PC-3 (cell line): ENCODE measurements around the gene C19orf12. TPM values are rescaled to one million over a fixed set of nuclear protein-coding genes. Genes with fewer than 3 reads are reported as not detected.
A peak's percentile ranks its signal among the peaks of the same experiment; 100 is the strongest.

ENCODE experiments used
- ATAC-seq: fragments of 200-7000 bp; cut with Tn5 transposase; 2 replicates; pipeline ENCODE4 v1.9.1; 2020; ENCODE audit warnings: mild to moderate bottlenecking, moderate library complexity
- BruUV-seq: library from RNA; stranded (reverse); fragments of 400-500 nt; replicated peaks from 2 replicates; lab custom pipeline; 2021; lab: Mats Ljungman, UMichigan
- CTCF ChIA-PET: fragments of 300-600 bp; sonication (Branson Sonifier 250); formaldehyde crosslinking; loops from one replicate; lab custom pipeline; 2022; ENCODE audit warnings: antibody characterized with exemption; lab: Charles Lee
- POLR2A ChIA-PET: fragments of 300-600 bp; sonication (Branson Sonifier 250); formaldehyde crosslinking; loops from one replicate; lab custom pipeline; 2022; ENCODE audit warnings: antibody characterized with exemption; ENCODE audit not compliant: unreplicated experiment; lab: Charles Lee
- DNase-seq: peaks from one replicate; pipeline ENCODE4 v3.0.0-alpha.2; 2015
- H2AFZ ChIP-seq: fragments of 300-600 bp; sonication (generic); 2 replicates; pipeline ENCODE4 v1.6.0; 2016; ENCODE audit warnings: antibody characterized with exemption, low read length
- H3F3A ChIP-seq: fragments of 300-600 bp; sonication (generic); one replicate; pipeline ENCODE4 v1.6.0; 2017; ENCODE audit warnings: antibody characterized with exemption, low read length, control low read depth, mild to moderate bottlenecking; ENCODE audit not compliant: unreplicated experiment
- H3K27ac ChIP-seq: fragments of 300-600 bp; sonication (generic); 2 replicates; pipeline ENCODE4 v1.5.1; 2016; ENCODE audit warnings: mild to moderate bottlenecking, low read length
- H3K27me3 ChIP-seq: fragments of 300-600 bp; sonication (generic); 2 replicates; pipeline ENCODE4 v1.6.1; 2016; ENCODE audit warnings: low read length, mixed read lengths
- H3K36me3 ChIP-seq: fragments of 300-600 bp; sonication (generic); 2 replicates; pipeline ENCODE4 v1.6.1; 2016; ENCODE audit warnings: low read depth, mixed run types, low read length, mixed read lengths
- H3K4me1 ChIP-seq: fragments of 300-600 bp; sonication (generic); 2 replicates; pipeline ENCODE4 v1.5.1; 2016; ENCODE audit warnings: low read length; ENCODE audit not compliant: insufficient read depth
- H3K4me2 ChIP-seq: fragments of 300-600 bp; sonication (generic); 2 replicates; pipeline ENCODE4 v1.6.0; 2016; ENCODE audit warnings: low read length
- H3K4me3 ChIP-seq: fragments of 300-600 bp; sonication (generic); 2 replicates; pipeline ENCODE4 v1.5.1; 2016; ENCODE audit warnings: mild to moderate bottlenecking, low read length, mixed read lengths
- H3K79me2 ChIP-seq: fragments of 300-600 bp; sonication (generic); 2 replicates; pipeline ENCODE4 v1.6.1; 2017; ENCODE audit warnings: low read length, mixed read lengths
- H3K9ac ChIP-seq: fragments of 300-600 bp; sonication (generic); 2 replicates; pipeline ENCODE4 v1.6.0; 2016; ENCODE audit warnings: mild to moderate bottlenecking, low read length
- H3K9me2 ChIP-seq: fragments of 300-600 bp; sonication (generic); replicated peaks from 2 replicates; pipeline ENCODE4 v1.6.1; 2016; ENCODE audit warnings: mixed run types, low read length, mixed read lengths
- H3K9me3 ChIP-seq: fragments of 300-600 bp; sonication (generic); 2 replicates; pipeline ENCODE4 v1.6.1; 2016; ENCODE audit warnings: low read length, mixed read lengths
- H4K20me1 ChIP-seq: fragments of 300-600 bp; sonication (generic); 2 replicates; pipeline ENCODE4 v1.6.1; 2016; ENCODE audit warnings: low read length, mixed read lengths
- EZH2 ChIP-seq: fragments of 300-600 bp; sonication (generic); IDR thresholded peaks from one replicate; pipeline ENCODE4 v1.6.1; 2017; ENCODE audit warnings: antibody characterized with exemption, mild to moderate bottlenecking, low read length; ENCODE audit not compliant: unreplicated experiment
- EZH2phosphoT487 ChIP-seq: fragments of 300-600 bp; sonication (generic); IDR thresholded peaks from 2 replicates; pipeline ENCODE4 v1.6.1; 2018; ENCODE audit warnings: mild to moderate bottlenecking, antibody characterized with exemption, low read length, borderline replicate concordance
- intact Hi-C: fragments of 100-400 bp; cut with micrococcal nuclease; formaldehyde crosslinking; loops from 2 replicates; pipeline ENCODE4 v1.9.0; 2023
- total RNA-seq: library from RNA; depleted of rRNA; stranded (reverse); fragments of >200 nt; gene quantifications from 2 replicates; pipeline ENCODE4 v1.2.3, GENCODE V29; 2014
- TF ChIP-seq, protein P1 (sequence below): fragments of 300-600 bp; sonication (generic); conservative IDR thresholded peaks from 2 replicates; pipeline ENCODE4 v1.5.1; 2017; ENCODE audit warnings: antibody characterized with exemption, low read depth, mild to moderate bottlenecking, low read length

Gene C19orf12
- total RNA-seq, 1 experiment from 2014 or later = 11.8 TPM

DNA sequence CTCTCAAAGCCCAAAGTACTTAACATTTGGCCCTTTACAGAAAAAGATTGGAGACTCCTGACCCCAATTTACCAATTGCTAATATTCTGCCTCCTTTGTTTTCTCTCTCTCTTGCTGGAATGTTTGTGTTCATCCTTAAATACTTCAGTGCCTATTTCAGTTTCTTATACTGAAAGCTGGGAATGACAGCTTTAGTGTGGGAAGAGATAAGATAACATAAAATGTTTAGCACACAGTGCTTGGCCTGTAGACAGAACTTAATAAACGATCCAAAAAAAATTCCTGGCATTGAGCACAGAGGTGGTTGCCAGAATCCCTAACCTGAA, 52.8 kb downstream of the C19orf12 start:
- DNase-seq = no peak
- H3F3A ChIP-seq = no peaks in the 10 kb centered on the region
- H3K27me3 ChIP-seq = no peaks in the 10 kb centered on the region
- peaks cover 4% of the 10 kb centered on the region; the same call in 1 of the 2 replicates for H4K20me1 ChIP-seq
- H2AFZ ChIP-seq = peak overlapping the region; percentile 70
- peak overlapping the region; percentile 56 for H3K4me3 ChIP-seq
- H3K36me3 ChIP-seq = no peaks in the 10 kb centered on the region
- H3K4me2 ChIP-seq = peak overlapping the region; percentile 88
- peaks cover 40% of the 10 kb centered on the region for H3K4me1 ChIP-seq
- ChIA-PET CTCF (interaction anchor here (0.5 to 0.6 kb wide), 2 partner anchors 30 to 54 kb away, joined by 3 to 8 read pairs; no protein-coding TSS in a partner anchor), POLR2A (no interaction called here)
- intact Hi-C loops = loop anchor here (5.0 kb wide), 1 partner anchor 40 kb away; no protein-coding TSS in a partner anchor
- TF ChIP-seq EZH2phosphoT487 (no peak), EZH2 (no peak)
- TF ChIP-seq, protein P1, sequence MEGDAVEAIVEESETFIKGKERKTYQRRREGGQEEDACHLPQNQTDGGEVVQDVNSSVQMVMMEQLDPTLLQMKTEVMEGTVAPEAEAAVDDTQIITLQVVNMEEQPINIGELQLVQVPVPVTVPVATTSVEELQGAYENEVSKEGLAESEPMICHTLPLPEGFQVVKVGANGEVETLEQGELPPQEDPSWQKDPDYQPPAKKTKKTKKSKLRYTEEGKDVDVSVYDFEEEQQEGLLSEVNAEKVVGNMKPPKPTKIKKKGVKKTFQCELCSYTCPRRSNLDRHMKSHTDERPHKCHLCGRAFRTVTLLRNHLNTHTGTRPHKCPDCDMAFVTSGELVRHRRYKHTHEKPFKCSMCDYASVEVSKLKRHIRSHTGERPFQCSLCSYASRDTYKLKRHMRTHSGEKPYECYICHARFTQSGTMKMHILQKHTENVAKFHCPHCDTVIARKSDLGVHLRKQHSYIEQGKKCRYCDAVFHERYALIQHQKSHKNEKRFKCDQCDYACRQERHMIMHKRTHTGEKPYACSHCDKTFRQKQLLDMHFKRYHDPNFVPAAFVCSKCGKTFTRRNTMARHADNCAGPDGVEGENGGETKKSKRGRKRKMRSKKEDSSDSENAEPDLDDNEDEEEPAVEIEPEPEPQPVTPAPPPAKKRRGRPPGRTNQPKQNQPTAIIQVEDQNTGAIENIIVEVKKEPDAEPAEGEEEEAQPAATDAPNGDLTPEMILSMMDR = no peak
- no peaks in the 10 kb centered on the region for H3K9me2 ChIP-seq
- peaks cover 17% of the 10 kb centered on the region for H3K79me2 ChIP-seq
- no peak for ATAC-seq
- H3K9ac ChIP-seq = peak overlapping the region; percentile 66
- H3K27ac ChIP-seq = peak overlapping the region; percentile 94
- H3K9me3 ChIP-seq = no peaks in the 10 kb centered on the region
- BruUV-seq = TSS peak; percentile 16

DNA sequence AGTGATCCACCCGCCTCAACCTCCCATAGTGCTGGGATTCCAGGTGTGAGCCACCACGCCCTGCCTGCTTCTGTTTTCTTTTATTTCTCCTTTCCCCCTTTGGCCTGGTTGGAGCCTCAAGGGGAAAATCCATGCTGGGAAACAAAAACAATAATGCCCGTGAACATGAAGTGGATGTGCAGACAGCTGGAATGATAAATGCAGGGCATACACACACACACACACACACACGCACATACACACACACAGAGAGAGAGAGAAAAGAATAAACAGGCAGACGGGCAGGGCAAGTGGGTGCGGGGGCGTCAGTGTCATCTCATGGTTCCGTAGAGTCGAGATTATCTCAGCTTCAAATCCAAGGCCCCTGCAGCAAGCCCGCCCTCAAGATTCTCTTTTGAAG, 54.2 kb downstream of the C19orf12 start:
- POLR2A ChIA-PET = no interaction called here

More for the DNA sequence above, 54.2 kb downstream of the C19orf12 start:
- Histone ChIP-seq H3K9ac (no peak overlapping the region), H3K4me3 (no peak overlapping the region), H3K4me1 (peaks cover 32% of the 10 kb centered on the region), H3K27ac (no peak overlapping the region), H4K20me1 (no peaks in the 10 kb centered on the region), H3F3A (no peaks in the 10 kb centered on the region), H3K79me2 (peaks cover 5% of the 10 kb centered on the region), H2AFZ (no peak overlapping the region), H3K4me2 (no peak overlapping the region), H3K36me3 (no peaks in the 10 kb centered on the region), H3K9me2 (no peaks in the 10 kb centered on the region), H3K27me3 (no peaks in the 10 kb centered on the region), H3K9me3 (no peaks in the 10 kb centered on the region)
- CTCF ChIA-PET = no interaction called here
- intact Hi-C loops = loop anchor here (5.0 kb wide), 1 partner anchor 39 kb away; no protein-coding TSS in a partner anchor
- no peak for TF ChIP-seq EZH2phosphoT487
- no peak for TF ChIP-seq EZH2
- TF ChIP-seq, protein P1 = no peak
- DNase-seq = no peak
- ATAC-seq = no peak
- BruUV-seq = no TSS peak
